OCI-LY7 (cell line): ENCODE measurements around the gene APBA3.

Experiments used
- EZH2phosphoT487 ChIP-seq: fragments of 200-600 bp; sonication (generic); IDR thresholded peaks from 2 replicates; pipeline ENCODE4 v1.6.1; 2018; ENCODE audit warnings: low read depth, borderline replicate concordance, mild to moderate bottlenecking, mixed run types, antibody characterized with exemption, low read length, moderate library complexity, mixed read lengths
- TF ChIP-seq, protein P1 (sequence below): fragments of 200-600 bp; sonication (generic); conservative IDR thresholded peaks from 2 replicates; pipeline ENCODE4 v1.5.1; 2014; ENCODE audit warnings: mild to moderate bottlenecking, antibody characterized with exemption, low read length, moderate library complexity, mixed read lengths

DNA sequence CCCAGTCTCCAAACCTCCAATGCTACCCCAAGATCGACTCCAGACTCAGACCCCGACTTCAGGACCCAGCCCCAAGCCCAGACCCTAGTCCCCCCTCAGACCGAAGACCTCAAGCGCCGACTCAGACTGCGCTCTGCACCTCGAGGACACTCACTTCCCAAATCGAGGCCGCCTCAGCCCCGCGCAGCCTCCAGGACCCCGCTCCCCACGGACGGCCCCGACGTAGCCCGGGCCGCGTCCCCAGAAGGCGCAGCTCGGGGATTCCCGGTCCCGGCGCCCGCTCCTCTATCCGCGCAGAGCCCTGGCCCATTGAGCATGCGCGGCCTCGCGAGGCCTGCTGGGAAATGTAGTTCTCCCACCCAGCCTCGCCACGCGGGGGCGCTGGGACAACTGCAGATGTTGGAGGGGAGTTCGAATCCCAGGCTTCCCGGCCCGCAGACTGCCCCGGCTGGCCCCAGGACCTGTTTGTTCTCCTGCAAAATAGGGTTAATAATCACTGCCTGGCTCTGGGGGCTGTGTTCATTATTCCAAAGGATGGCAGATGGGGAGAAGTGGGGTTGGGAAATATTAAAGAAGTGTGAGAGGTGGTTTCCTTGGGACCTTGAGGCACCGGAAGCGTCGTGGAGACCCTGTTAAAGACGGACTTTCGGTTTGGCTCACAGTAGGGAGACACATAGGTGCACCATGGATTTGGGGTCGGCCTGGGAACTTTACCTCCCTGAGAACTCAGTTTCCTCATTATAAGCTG lies at the start of gene APBA3:
- TF ChIP-seq EZH2phosphoT487, result no peak
- TF ChIP-seq, protein P1, sequence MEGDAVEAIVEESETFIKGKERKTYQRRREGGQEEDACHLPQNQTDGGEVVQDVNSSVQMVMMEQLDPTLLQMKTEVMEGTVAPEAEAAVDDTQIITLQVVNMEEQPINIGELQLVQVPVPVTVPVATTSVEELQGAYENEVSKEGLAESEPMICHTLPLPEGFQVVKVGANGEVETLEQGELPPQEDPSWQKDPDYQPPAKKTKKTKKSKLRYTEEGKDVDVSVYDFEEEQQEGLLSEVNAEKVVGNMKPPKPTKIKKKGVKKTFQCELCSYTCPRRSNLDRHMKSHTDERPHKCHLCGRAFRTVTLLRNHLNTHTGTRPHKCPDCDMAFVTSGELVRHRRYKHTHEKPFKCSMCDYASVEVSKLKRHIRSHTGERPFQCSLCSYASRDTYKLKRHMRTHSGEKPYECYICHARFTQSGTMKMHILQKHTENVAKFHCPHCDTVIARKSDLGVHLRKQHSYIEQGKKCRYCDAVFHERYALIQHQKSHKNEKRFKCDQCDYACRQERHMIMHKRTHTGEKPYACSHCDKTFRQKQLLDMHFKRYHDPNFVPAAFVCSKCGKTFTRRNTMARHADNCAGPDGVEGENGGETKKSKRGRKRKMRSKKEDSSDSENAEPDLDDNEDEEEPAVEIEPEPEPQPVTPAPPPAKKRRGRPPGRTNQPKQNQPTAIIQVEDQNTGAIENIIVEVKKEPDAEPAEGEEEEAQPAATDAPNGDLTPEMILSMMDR, result peak; percentile 85
